Ovary (tissue), 3 donors: ENCODE results near the gene GALK2.

Experiments used
- POLR2A ChIP-seq: fragments of 450-650 bp; IDR thresholded peaks from one replicate; pipeline ENCODE4 v1.6.1; 2017; ENCODE audit warnings: antibody characterized with exemption, mild to moderate bottlenecking, moderate library complexity
- TF ChIP-seq, protein P1 (sequence below), 3 donors: fragments of 450-650 bp in 2 of 3; fragments of 200-600 bp in 1 of 3; IDR thresholded peaks; one replicate each; pipeline versions ENCODE4 v1.5.1 to v1.8.0; 2016 to 2022; ENCODE audit warnings: antibody characterized with exemption in 3 of 3, mild to moderate bottlenecking in 1 of 3
- donor health status: DM: no; HTN: no; CAD: no.

DNA sequence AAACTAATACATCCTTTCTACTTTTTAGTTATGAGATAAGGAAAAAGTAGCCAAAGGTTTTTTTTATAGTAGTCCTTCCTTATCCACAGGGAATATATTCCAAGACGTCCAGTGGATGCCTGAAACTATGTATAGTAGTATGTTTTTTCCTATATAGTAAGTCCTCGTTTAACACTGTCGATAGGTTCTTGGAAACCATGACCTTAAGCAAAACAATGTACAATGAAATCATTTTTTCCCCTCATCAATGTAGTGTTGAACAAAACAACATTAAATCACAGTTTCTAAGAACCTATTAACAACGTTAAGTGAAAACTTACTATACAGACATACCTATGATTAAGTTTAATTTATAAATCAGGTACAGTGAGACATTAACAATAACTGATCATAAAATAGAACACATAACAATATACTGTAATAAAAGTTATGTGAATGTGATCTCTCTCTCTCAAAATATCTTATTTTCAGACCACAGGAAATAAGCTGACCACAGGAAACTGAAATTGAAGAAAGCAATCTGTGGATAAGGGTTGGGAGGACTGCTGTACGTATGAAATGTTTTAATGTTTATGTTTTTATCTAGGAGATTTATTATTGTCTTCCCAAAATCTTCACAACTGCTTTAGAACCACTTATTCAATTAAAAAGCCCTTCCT is 35.2 kb upstream of the GALK2 start:
- no peak for TF ChIP-seq POLR2A
- TF ChIP-seq, protein P1, sequence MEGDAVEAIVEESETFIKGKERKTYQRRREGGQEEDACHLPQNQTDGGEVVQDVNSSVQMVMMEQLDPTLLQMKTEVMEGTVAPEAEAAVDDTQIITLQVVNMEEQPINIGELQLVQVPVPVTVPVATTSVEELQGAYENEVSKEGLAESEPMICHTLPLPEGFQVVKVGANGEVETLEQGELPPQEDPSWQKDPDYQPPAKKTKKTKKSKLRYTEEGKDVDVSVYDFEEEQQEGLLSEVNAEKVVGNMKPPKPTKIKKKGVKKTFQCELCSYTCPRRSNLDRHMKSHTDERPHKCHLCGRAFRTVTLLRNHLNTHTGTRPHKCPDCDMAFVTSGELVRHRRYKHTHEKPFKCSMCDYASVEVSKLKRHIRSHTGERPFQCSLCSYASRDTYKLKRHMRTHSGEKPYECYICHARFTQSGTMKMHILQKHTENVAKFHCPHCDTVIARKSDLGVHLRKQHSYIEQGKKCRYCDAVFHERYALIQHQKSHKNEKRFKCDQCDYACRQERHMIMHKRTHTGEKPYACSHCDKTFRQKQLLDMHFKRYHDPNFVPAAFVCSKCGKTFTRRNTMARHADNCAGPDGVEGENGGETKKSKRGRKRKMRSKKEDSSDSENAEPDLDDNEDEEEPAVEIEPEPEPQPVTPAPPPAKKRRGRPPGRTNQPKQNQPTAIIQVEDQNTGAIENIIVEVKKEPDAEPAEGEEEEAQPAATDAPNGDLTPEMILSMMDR (IDR thresholded peaks at IDR 0.05) = no peak
